Subcutaneous adipose tissue (tissue), 4 donors: Measurements from ENCODE around the gene GRIA1. TPM values are rescaled to one million over a fixed set of nuclear protein-coding genes. Genes with fewer than 3 reads are reported as not detected.

ENCODE experiments used
- total RNA-seq, 4 donors: library from RNA; depleted of rRNA; stranded (reverse); fragments of >200 nt; gene quantifications; one replicate each; pipeline ENCODE4 v1.1.0, GENCODE V29; 2016
- TF ChIP-seq, protein P1 (sequence below): fragments of 450-650 bp; IDR thresholded peaks from one replicate; pipeline ENCODE4 v1.5.1; 2016; ENCODE audit warnings: low read depth, mild to moderate bottlenecking, control low read depth, antibody characterized with exemption, moderate library complexity

The GRIA1 gene
- total RNA-seq, 4 donors from 2014 or later = 0.44 to 2.4 (median 2.0) TPM; not detected in 1

DNA sequence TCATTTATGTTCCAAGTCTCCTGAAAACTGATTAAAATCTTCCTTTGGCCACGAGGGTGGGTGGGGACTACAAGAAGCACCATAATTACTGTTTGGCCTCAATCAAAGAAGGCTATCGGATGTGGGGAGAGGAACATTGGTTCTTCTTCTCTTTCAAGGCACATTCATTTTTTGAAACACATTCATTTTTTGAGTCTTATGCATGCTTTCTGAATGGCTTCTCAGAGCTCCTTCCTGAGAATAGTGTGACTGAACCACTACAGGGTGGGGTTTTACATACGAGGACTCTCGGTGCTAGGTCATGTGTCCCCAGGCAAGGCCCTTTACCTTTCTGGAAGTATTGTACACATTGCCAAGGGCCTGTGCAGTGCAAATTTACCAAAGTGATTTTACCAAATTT lies 7.0 kb upstream of the GRIA1 start:
- TF ChIP-seq, protein P1, sequence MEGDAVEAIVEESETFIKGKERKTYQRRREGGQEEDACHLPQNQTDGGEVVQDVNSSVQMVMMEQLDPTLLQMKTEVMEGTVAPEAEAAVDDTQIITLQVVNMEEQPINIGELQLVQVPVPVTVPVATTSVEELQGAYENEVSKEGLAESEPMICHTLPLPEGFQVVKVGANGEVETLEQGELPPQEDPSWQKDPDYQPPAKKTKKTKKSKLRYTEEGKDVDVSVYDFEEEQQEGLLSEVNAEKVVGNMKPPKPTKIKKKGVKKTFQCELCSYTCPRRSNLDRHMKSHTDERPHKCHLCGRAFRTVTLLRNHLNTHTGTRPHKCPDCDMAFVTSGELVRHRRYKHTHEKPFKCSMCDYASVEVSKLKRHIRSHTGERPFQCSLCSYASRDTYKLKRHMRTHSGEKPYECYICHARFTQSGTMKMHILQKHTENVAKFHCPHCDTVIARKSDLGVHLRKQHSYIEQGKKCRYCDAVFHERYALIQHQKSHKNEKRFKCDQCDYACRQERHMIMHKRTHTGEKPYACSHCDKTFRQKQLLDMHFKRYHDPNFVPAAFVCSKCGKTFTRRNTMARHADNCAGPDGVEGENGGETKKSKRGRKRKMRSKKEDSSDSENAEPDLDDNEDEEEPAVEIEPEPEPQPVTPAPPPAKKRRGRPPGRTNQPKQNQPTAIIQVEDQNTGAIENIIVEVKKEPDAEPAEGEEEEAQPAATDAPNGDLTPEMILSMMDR = no peak

DNA sequence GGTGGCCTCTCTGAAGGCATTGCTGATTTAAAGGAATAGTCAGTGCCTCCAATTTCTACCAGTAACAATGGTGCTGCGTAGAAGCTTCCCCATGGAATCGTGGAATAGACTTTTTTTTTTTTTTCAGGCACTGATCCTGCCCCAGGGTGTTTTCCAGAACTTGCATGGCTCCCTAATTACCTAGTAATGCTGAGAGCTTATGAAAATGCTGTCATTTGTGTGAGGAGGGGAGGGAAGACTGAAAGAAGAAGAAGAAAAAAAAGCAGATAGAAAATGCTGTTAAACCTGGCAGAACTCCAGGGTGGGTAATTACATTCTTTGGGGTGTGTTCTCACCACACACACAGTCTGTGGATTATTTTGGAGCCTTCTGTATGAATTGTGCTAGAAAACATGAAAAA lies 4.8 kb upstream of the GRIA1 start:
- TF ChIP-seq, protein P1 = no peak

DNA sequence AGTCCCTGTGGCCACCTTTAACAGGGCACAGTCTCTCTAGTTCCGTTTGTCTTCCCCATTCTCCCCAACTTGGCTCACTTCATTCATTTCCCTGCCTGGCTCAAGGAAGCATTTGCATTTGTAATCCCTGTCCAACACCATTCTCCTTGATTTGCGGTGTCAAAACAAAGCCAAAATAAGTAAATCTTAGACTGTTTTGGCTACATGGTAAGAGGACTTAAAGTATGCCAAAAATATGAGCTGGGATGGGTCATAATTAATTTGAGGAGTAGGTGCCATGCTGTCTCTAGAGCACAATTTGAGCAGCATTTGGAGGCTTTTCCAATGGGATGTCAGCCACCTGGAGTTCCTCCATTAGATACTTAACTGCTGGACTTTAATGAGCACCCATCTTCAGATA lies 3.7 kb upstream of the GRIA1 start:
- TF ChIP-seq, protein P1 = no peak

DNA sequence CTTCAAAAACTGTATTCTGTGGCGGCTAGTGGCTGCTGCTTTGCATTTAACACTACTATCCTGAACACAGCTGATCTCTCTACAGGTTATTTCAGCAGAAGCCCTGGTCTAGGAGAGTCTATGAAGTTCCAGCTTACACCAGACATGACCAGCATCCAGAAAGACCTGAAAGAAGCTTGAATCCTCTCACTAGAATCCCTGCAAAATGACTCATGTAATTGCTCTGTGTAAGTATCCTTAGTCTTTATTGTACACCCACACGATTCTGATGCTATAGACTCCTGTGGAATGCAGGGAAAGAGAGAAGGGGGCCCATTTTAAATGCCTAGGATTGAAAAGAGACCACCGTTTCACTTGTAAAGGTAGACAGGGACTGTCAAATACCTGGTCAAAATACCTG lies 859 bp upstream of the GRIA1 start:
- TF ChIP-seq, protein P1 = no peak

DNA sequence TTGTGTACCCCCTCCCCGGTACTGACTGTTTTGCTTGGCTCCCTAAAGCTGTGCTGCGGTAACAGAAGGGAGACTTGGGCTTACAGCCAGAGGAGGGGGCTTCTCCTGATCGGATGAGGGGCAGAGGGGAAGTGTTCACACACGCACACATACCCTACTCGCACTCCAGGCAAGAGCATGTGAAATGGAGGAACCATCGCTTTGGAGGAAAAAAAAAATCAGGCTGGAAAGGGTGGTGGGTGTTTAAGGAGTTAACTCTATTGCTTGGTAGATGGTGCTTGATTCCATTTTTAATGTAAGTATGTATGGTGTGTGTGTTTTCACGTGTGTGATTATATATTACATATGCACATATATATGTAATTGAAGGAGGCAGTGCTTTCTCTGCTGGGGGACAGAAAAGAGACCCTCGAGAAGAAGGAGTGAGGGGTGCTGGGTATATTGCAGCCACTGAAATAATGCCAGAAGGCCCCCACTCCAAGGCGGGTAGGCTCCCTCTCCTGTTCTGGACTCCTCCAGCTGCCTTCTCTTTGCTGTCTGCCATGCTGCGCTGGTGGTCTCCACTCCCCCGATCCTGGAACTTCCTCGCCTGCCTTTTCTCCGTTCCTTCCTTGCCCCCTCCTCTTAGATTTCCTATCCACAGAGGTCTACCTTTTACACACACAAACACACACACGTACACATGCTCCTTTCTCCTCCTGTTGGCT lies 721 bp downstream of the GRIA1 start:
- TF ChIP-seq, protein P1 = no peak

DNA sequence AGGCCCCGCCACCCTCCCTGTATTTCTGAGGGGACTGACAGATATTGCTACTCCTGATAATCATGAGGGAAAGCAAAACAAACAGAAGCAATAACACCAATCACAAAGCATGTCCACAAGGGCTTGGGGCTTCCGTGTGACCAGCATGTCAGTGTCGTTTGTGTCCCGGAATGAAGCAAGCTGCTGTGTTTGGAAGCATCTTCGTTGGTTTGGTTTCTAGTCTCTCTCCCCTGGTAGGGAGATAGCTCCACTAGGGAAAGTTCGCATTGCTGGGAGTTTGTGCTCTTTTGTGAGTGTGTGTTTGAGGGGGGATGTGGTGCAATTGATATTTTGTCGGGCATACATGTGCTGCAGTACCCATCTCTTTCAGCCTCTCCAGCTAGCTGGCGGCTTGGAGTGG lies 1.4 kb downstream of the GRIA1 start:
- TF ChIP-seq, protein P1 = no peak

DNA sequence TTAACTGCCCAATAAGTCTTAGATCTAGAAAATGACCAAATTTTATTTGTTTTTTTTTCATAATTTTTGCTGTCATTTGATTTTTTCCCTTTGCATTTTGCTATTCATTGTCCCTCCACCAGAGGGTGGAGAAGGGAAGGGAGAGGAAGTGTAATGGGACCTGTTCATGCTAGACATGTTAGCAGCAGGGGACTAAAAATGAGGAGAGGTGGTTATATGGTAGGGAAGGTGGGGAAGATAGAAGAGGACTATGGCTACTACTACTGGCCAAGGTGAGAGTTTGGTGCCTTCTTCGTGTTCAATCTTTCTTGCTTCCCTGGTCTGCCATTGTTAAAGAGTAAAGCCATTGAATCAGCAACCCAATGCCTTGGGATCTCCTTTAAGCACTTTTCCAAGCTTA lies 6.4 kb downstream of the GRIA1 start:
- TF ChIP-seq, protein P1 = no peak
